Vagina (tissue), 2 donors: ENCODE data around the gene RNF26.

Source experiments
- CTCF ChIP-seq, 3 experiments: fragments of 450-650 bp in 2 of 3; fragments of 200-600 bp in 1 of 3; sonication (generic) in 1 of 3; IDR thresholded peaks; one replicate each; pipeline ENCODE4 v1.5.1; 2017 to 2019; ENCODE audit warnings: antibody characterized with exemption in 3 of 3, mild to moderate bottlenecking in 2 of 3, moderate library complexity in 2 of 3
- POLR2A ChIP-seq, 2 donors: fragments of 450-650 bp; IDR thresholded peaks; one replicate each; pipeline ENCODE4 v1.6.1; 2017; ENCODE audit warnings: antibody characterized with exemption in 2 of 2, mild to moderate bottlenecking in 2 of 2, moderate library complexity in 2 of 2

- TF ChIP-seq CTCF (IDR thresholded peaks at IDR 0.05) (no peak), POLR2A (IDR thresholded peaks at IDR 0.05) (no peak)
Observed at GRCh38 chr11:119337581-119338317, 3.4 kb downstream of the RNF26 start.
